ENCODE results near the gene EXOC3L1.
A peak's percentile ranks its signal among the peaks of the same experiment; 100 is the strongest.

The EXOC3L1 gene

DNA sequence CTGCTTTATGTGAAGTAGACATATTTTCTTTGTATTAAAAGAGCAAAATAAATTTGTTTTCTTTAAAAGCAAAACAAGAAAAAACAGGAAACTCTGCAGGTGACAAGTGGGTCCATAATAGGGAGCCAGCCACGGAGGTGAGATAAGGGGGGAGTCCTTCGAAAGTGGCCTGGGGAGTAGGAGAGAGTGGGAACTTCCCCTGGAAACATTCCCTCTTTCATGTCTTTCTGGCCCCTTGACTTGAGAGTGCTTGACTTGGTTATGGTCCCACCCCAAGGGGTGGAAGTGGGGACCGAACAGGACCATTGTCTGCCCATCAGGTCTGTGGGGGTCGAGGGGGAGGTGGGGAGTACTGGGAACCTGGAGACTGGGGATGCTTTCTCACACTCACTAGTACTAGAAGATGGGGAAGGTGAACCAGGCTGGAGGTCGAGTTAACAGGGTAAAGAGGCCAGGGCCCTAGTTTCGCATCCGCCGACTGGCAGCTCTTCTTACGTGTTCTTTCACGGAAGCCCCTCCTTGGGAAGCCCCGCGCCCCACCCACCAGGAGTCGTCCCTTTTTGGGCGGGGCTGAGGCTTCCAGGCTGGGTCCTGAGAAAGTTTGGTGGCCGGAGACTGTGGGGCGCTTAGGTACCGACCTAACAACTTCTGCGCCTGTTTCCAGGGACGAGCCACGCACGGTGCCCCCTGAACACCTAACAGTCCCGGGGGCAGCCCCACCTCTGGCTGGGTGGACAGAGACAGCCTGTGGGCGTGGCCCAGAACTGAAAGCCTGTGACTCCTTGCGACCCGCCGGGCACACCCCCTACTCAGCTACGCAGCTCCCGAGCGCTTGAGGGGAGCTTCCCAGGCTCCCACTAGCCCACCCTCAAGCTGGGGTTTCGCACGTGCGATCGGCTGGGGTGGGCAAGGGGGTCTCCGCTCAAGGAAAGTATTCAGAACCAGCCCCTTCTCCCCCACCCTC is 31.0 kb downstream of the EXOC3L1 start:
- TF ChIP-seq ZBTB7A (IDR thresholded peaks at IDR 0.05; ENCODE audit: low read depth) (0 out of 2 replicates have a peak, but pooled peaks have one; percentile 38), TAF1 (IDR thresholded peaks at IDR 0.05; ENCODE audit: low read depth) (no peak)

DNA sequence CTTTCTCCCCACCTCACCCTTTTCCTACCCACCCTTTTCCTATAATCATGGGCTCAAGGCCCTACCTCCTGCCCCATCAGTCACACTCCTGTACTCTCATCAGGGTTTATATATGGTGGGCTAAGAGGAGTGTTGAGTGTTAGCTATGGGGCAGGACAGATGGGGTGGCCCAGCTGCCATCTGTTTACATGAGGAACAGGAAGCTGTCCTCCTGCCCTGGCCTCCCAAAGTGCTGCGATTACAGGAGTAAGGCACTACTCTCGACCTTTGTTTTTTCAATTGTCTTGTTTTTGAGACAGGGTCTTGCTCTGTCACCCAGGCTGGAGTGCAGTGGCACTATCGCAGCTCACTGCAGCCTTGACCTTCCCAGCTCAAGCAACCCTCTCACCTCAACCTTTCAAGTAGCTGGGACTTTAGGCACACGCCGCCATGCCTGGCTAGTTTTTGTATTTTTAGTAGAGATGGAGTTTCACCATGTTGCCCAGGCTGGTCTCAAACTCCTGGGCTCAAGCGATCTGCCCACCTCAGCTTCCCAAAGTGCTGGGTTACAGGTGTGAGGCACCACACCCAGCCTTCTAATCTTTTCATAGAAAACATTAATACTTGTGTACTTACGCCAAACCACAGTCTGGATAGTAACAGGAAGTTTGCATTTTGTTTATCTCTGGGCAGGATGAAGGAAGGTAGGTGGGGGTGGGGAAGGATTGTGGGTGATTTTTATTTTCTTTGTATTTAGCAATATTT is 31.9 kb downstream of the EXOC3L1 start:
- TF ChIP-seq, protein P1, sequence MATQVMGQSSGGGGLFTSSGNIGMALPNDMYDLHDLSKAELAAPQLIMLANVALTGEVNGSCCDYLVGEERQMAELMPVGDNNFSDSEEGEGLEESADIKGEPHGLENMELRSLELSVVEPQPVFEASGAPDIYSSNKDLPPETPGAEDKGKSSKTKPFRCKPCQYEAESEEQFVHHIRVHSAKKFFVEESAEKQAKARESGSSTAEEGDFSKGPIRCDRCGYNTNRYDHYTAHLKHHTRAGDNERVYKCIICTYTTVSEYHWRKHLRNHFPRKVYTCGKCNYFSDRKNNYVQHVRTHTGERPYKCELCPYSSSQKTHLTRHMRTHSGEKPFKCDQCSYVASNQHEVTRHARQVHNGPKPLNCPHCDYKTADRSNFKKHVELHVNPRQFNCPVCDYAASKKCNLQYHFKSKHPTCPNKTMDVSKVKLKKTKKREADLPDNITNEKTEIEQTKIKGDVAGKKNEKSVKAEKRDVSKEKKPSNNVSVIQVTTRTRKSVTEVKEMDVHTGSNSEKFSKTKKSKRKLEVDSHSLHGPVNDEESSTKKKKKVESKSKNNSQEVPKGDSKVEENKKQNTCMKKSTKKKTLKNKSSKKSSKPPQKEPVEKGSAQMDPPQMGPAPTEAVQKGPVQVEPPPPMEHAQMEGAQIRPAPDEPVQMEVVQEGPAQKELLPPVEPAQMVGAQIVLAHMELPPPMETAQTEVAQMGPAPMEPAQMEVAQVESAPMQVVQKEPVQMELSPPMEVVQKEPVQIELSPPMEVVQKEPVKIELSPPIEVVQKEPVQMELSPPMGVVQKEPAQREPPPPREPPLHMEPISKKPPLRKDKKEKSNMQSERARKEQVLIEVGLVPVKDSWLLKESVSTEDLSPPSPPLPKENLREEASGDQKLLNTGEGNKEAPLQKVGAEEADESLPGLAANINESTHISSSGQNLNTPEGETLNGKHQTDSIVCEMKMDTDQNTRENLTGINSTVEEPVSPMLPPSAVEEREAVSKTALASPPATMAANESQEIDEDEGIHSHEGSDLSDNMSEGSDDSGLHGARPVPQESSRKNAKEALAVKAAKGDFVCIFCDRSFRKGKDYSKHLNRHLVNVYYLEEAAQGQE (IDR thresholded peaks at IDR 0.05; ENCODE audit: low read depth) = no peak
- TF ChIP-seq RAD21 (IDR thresholded peaks at IDR 0.05; ENCODE audit: low read depth) = no peak
- no peak for TF ChIP-seq YY1 (IDR thresholded peaks at IDR 0.05; ENCODE audit: low read depth)
- no peak for TF ChIP-seq ZBTB7A (IDR thresholded peaks at IDR 0.05; ENCODE audit: low read depth)
- TF ChIP-seq CREB1 (IDR thresholded peaks at IDR 0.05; ENCODE audit: low read depth) = no peak
- no peak for TF ChIP-seq EP300 (IDR thresholded peaks at IDR 0.05; ENCODE audit: borderline replicate concordance)
- TF ChIP-seq EGR1 (IDR thresholded peaks at IDR 0.05) = no peak
- TF ChIP-seq TCF12 (IDR thresholded peaks at IDR 0.05; ENCODE audit: low read depth) = no peak
- TF ChIP-seq, protein P2, sequence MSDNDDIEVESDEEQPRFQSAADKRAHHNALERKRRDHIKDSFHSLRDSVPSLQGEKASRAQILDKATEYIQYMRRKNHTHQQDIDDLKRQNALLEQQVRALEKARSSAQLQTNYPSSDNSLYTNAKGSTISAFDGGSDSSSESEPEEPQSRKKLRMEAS (IDR thresholded peaks at IDR 0.05) = no peak
- TF ChIP-seq, protein P3, sequence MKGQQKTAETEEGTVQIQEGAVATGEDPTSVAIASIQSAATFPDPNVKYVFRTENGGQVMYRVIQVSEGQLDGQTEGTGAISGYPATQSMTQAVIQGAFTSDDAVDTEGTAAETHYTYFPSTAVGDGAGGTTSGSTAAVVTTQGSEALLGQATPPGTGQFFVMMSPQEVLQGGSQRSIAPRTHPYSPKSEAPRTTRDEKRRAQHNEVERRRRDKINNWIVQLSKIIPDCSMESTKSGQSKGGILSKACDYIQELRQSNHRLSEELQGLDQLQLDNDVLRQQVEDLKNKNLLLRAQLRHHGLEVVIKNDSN (IDR thresholded peaks at IDR 0.05) = no peak
- TF ChIP-seq TEAD4 (IDR thresholded peaks at IDR 0.05) = no peak

DNA sequence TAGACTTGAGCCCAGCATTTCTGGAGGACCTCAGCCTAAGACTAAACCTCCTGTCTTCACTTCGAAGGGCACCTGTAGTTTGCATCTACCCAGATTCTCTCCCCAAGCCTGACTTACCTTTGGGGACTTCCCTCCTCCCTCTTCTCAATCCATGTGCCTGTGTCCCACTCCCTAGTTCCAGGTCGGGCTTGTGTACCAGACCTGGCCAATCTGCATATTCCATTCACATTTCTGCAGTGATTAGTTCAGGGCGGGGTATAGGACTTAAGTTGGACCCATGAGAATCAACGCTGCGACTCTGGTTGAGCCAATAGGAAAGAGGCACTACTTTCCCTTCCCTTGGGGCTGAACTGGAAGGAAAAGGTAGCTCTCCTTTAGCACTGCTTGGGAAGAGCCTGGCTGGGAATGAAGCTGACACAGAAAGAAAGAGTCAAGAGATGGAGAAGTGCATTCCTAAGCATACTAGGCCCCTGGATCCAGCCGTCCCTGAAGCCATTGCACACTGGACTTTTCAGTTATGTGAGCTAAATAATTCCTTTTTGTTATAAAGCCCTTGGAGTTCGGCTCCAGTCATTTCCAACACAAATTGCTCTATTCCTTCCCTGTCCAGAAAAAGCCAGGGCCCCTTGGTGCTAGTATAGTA is 32.7 kb downstream of the EXOC3L1 start:
- TF ChIP-seq YY1 (IDR thresholded peaks at IDR 0.05; ENCODE audit: low read depth) = no peak

DNA sequence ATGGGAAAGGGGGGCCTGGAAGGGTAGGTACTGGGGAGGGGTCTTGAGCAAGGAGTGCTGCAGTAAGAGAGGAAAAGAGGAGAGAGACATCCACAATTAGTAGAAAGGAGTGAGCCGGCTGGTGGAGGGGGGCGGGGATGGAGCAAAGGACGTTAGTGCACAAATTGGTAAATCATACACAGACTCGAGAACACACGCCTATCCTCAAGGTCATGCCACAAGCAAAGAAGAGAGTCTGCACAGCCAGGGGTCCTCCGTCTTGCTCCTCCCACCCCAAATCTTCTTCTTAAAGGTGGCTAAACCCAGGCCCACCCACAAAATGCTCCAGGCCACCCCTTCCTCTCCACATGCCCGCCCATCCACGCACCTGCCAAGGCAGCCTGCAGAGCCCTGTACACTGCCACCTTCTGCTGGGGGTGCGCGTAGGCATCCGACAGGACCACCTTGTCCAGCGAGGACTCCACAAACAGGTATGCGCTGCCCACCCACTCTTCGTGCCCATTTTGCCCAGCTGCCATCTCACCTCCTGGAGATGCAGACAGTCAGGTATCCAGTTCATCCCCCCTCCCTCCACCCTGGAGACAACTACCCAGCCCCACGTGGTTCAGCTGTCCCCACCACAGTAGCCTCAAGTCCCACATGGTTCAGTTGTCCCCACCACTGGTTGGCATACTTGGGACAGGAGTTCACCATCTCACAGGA is 33.6 kb downstream of the EXOC3L1 start:
- TF ChIP-seq RAD21 (IDR thresholded peaks at IDR 0.05; ENCODE audit: low read depth) (no peak), NFIC (IDR thresholded peaks at IDR 0.05) (no peak), EP300 (IDR thresholded peaks at IDR 0.05; ENCODE audit: borderline replicate concordance) (no peak), FOXM1 (IDR thresholded peaks at IDR 0.05; ENCODE audit: borderline replicate concordance, low read depth) (no peak), CEBPB (IDR thresholded peaks at IDR 0.05) (no peak), TEAD4 (IDR thresholded peaks at IDR 0.05) (no peak), EGR1 (IDR thresholded peaks at IDR 0.05) (no peak), YY1 (IDR thresholded peaks at IDR 0.05; ENCODE audit: low read depth) (no peak), TAF1 (IDR thresholded peaks at IDR 0.05; ENCODE audit: low read depth) (no peak), TCF12 (IDR thresholded peaks at IDR 0.05; ENCODE audit: low read depth) (no peak), CREB1 (IDR thresholded peaks at IDR 0.05; ENCODE audit: low read depth) (no peak), ZBTB7A (IDR thresholded peaks at IDR 0.05; ENCODE audit: low read depth) (no peak)
- TF ChIP-seq, protein P1 (IDR thresholded peaks at IDR 0.05; ENCODE audit: low read depth) = no peak
- TF ChIP-seq, protein P3 (IDR thresholded peaks at IDR 0.05) = no peak
- TF ChIP-seq, protein P2 (IDR thresholded peaks at IDR 0.05) = no peak
